ENCODE data around the gene ZNF444. TPM values are rescaled to one million over a fixed set of nuclear protein-coding genes. Genes with fewer than 3 reads are reported as not detected.
"Not testable (repeated sequence)": the region's sequence is repeated elsewhere in the genome, so short reads cannot be mapped to it uniquely, and the experiment has no call there.

The ZNF444 gene
- total RNA-seq, 1 donor from 2014 or later, result 10.2 TPM

DNA sequence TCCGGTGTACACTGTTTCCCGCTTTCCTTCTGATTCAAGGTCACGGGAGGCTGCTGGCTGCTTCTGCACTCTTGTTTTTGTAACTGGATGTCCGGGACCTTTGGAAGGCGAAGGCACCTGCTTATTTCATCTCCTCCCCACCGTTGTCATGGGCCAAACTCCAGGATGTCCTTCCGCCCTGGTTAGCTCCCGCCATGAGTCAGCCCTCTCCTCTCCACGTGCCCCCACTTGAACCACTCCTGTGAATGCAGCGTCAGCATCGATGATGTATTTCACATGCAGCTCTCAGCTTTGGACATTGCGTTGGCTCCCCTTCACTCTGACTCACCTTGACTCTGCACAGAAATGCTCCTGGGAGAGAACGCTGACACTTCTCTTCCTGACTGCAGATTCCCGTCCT, 29.2 kb downstream of the ZNF444 start:
- DNase-seq (ENCODE audit: low spot score in 2 of 2) (no peak), FAIRE-seq (no peak)

DNA sequence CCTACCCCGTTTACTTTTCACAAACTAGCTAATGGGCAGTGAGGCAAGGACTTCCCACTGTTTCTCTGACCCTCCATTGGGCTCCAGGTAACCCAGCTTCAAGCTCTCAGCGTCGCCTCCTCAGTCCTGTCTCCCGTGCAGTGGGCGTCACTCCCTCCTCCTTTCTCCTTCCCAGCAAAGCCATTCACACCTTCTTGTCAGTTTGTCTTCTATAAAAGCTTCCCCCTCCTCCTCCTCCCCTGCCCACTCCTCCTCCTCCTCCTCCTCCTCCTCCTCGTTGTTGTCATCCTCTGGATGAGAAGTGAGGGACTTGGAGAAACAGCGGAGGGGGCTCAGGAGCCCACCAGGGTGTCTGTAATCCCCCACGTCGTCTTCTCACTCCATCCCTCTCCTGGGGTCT, 33.0 kb downstream of the ZNF444 start:
- DNase-seq (ENCODE audit: low spot score in 2 of 2) (no peak), FAIRE-seq (no peak)

DNA sequence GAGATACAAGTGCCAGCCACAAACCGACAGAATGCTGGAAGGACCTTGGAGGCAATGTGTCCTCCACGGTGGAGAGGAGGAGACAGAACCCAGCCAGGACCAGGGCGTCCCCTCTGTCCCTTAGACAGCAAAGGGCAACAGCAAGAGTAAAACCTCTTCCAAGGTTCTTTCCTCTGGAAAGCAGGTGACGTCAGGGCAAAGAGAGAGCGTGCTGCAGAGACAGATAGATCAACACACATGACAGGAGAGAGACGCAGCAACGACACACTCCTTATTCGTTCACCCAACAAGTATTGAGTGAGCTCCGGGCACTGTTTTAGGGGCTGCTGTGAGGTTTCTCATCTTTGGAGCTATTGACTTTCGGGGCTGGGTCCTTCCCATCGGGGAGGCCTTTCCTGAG, 33.5 kb downstream of the ZNF444 start:
- FAIRE-seq (no peak), DNase-seq (ENCODE audit: low spot score in 2 of 2) (no peak)

DNA sequence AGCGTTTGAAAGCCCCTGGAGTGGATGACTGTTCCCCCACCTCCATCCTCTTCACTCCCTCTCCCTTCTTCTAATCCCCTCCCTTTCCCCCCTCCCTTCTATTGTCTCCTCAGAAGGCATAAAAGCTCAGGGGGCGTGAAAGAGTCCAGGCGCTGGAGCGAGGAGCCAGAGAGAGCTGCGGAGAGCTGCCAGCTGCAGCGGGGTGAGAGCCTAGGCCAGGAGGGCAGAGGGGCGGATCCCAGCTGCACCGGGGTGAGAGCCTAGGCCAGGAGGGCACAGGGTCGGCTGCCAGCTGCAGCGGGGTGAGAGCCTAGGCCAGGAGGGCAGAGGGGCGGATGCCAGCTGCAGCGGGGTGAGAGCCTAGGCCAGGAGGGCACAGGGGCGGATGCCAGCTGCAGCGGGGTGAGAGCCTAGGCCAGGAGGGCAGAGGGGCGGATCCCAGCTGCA, 34.8 kb downstream of the ZNF444 start, which contains the start of gene GALP:
TSS of gene GALP (plus strand) at position 148 of the 447 bp plus-strand sequence. CDS start 1,101 bp downstream, outside the sequence.
- DNase-seq (ENCODE audit: low spot score in 2 of 2); FAIRE-seq: not testable (repeated sequence)

DNA sequence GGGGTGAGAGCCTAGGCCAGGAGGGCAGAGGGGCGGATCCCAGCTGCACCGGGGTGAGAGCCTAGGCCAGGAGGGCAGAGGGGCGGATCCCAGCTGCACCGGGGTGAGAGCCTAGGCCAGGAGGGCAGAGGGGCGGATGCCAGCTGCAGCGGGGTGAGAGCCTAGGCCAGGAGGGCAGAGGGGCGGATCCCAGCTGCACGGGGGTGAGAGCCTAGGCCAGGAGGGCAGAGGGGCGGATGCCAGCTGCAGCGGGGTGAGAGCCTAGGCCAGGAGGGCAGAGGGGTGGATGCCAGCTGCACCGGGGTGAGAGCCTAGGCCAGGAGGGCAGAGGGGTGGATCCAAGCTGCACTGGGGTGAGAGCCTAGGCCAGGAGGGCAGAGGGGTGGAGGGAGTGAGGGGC, 35.2 kb downstream of the ZNF444 start:
- FAIRE-seq, result not testable (repeated sequence)

DNA sequence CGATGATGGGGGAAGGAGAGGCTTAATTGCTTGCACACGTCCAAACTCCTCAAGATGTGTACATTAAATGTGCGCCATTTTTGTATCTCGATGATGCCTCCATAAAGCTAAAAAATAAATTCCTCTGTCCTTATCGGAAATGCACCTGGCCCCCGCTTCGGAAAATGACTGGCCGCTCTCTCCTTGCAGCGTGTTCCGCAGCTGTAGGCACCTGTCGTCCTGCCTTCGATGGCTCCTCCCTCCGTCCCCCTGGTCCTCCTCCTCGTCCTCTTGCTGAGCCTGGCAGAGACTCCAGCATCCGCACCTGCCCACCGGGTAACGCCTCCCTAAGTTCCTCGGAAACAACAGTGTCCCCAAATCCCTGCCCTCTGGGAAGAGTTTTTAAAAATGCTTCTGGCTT, 35.8 kb downstream of the ZNF444 start:
- FAIRE-seq (no peak), DNase-seq (ENCODE audit: low spot score in 2 of 2) (no peak)

More for the DNA sequence above, 35.2 kb downstream of the ZNF444 start:
- DNase-seq (ENCODE audit: low spot score in 2 of 2), result not testable (repeated sequence)

DNA sequence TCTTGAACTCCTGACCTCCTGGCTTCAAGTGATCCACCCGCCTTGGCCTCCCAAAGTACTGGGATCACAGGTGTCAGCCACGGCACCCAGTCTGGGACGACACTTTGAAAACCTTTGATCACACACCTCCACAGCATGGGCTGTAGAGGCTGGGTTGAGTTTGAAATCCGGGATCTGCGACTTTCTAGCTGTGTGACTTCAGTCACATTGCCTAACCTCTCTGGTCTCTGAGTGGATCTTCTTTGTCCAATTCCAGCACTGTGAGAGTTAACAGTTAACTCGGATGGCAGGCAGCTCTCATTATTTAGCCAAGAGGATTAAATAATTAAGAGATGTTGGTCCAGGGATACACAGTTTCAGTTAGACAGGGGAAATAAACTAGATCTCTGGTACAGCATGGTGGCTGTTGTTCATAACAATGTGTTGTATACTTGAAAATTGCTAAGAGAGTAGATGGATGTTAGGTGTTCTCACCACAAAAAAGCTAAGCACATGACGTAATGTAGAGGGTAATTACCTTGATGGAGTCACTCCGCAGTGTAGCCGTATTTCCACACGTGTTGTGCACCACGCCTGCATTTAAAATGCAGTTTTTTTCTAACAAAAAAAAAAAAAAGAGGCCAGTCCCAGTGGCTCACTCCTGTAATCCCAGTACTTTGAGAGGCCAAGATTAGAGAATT, 36.6 kb downstream of the ZNF444 start:
- DNase-seq (ENCODE audit: low spot score in 2 of 2) (no peak), FAIRE-seq (no peak)

DNA sequence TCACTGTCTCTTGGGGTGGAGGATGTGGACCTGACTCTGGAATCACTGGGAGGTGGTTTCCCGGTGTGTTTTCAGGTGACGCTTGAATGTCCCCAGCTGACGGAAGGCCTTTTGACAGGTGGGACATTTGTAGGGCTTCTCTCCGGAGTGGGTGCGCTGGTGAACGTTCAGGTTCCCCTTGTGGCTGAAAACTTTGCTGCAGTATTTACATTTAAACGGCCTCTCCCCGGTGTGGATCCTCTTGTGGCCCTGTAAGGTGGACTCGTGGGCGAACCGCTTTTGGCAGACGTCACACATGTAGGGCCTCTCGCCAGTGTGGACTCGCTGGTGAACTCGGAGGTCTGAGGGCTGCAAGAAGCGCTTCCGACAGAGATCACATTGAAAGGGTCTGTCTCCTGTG, 48.7 kb downstream of the ZNF444 start:
- no peak for DNase-seq (ENCODE audit: low spot score in 2 of 2)
- FAIRE-seq, result no peak

DNA sequence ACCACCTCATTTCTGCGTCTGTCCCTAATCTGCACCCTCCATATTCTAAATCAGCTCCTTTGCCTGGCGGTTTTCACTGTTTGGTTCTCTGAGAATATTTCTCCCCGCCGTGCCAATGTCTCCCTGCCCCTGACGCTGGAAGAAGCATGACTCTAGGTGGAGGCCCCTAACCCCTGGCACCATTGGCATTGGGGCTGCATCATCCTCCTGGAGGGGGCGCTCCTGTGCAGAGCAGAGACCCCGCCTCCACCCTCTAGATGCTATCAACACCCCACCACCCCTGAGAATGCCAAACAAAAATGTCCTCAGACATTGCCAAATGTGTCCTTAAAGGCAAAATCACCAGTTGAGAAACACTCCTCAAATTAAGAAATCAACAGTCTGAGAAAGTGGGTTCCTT, 50.0 kb downstream of the ZNF444 start:
- FAIRE-seq (no peak), DNase-seq (ENCODE audit: low spot score in 2 of 2) (no peak)

DNA sequence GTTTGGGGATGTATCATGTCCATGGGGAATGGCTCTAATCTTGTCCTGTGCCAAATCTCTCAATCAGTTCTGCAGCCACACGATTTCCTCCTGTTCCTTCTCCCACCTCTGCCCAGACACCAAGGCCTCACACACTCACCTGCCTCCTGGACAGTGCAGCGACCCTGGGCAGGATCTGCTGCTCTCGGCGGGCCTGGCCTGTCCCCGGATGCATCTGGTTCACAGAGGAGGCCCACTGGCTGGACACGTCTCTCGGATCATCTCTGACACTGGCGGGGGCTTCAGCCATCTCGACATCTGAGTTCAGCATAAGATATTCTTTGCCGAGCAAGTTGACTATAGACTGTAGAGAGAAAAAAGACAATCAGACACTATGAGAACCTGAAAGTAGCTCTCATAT, 50.6 kb downstream of the ZNF444 start:
- FAIRE-seq (no peak), DNase-seq (ENCODE audit: low spot score in 2 of 2) (no peak)

DNA sequence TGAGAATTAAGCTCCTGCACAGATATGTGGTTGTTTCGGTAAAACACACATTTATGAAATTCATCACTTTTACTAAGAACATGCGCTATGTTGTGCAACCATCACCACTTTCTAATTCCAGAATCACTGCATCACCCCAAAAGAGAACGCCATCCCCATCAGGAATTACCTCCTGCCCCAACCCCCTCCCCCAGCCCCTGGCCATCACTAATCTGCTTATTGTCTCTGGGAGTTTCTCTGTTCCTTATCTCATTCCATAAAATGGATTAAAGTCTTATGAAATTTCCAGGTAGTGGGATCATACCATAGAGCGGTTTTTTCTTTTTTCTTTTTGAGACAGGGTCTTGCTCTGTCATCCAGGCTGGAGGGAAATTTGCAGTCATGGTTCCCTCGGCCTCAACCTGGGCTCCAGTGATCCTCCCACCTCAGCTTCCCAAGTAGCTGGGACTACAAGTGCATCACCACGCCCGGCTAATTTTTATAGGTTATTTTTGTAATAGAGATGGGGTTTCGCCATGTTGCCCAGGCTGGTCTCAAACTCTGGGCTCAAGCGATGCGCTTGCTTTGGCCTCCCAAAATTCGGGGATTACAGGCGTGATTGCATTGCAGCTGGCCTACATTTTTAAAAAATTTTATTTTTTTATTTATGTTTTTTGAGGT, 53.0 kb downstream of the ZNF444 start:
- DNase-seq (ENCODE audit: low spot score in 2 of 2), result no peak
- FAIRE-seq, result no peak

DNA sequence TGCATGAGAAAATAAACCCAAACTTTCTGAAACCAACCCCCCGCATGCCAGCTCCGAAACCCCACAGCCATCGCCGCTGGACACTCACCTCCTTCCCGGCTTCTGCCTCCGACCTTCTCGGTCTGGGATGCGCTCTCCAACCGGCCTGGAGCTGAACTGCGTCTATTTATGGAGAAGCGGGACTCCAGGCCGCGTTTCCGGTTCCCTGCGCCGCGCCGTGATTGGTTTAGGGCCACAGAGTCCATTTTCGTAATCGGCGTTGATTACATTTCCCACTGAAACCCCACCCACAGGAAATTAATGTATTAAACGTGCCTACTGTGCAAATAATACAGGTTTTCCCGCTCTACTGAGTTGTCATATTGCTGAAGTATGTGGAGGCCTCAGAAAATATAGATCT, 56.6 kb downstream of the ZNF444 start, which contains the start of gene ZSCAN5B:
TSS of gene ZSCAN5B (minus strand) at position 138 of the 400 bp plus-strand sequence. CDS start 4,731 bp downstream, outside the sequence.
- not testable (repeated sequence) for FAIRE-seq; DNase-seq (ENCODE audit: low spot score in 2 of 2)

DNA sequence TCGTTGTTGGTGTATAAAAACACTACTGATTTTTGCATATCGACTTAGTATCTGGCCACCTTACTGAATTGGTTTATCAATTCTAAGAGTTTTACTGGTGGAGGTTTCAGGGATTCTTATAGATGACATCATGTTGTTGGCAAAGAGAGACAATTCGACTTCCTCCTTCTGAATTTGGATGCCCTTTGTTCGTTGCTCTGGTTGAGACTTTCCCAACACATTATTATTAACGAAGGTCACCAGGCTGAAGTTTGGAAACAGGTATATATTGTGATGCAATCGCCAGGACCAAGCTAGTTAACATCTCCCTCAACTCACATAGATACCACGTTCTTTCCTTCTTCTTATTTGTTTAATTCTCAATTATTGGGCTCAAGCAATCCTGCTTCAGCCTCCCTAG, 58.6 kb downstream of the ZNF444 start:
- FAIRE-seq (no peak), DNase-seq (ENCODE audit: low spot score in 2 of 2) (no peak)

DNA sequence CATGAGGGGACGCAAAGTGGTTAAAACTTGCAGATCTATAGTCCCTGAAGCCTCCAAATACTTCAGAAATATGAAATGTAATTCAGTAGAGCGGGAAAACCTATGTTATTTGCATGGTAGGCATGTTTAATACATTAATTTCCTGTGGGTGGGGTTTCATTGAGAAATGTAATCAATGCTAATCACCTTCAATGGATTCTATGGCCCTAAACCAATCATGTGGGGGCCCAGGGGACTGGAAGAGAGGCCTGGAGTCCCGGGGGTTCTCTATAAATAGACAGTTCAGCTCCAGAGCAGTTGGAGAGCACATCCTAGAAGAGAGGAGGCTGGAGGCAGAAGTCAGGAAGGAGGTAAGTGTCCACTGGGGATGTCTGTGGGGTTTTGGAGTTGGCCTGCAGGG, 60.9 kb downstream of the ZNF444 start, which contains the start of gene ZSCAN5C:
TSS of gene ZSCAN5C (plus strand) at position 301 of the 400 bp plus-strand sequence. CDS start 3,641 bp downstream, outside the sequence.
- DNase-seq (ENCODE audit: low spot score in 2 of 2) (no peak), FAIRE-seq (no peak)

DNA sequence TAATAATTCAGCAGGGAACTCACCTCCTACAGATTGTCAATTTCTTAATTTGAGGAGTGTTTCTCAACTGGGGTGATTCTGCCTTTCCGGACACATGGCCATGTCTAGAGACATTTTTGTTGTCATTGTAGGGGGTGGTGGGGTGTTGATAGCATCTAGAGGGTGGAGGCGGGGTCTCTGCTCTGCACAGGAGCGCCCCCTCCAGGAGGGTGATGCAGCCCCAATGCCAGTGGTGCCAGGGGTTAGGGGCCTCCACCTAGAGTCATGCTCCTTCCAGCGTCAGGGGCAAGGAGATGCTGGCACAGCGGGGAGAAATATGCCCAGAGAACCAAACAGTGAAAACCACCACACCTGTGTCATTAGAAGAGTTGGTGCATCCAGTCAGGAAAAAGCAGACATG, 66.5 kb downstream of the ZNF444 start:
- DNase-seq (ENCODE audit: low spot score in 2 of 2); FAIRE-seq: not testable (repeated sequence)

DNA sequence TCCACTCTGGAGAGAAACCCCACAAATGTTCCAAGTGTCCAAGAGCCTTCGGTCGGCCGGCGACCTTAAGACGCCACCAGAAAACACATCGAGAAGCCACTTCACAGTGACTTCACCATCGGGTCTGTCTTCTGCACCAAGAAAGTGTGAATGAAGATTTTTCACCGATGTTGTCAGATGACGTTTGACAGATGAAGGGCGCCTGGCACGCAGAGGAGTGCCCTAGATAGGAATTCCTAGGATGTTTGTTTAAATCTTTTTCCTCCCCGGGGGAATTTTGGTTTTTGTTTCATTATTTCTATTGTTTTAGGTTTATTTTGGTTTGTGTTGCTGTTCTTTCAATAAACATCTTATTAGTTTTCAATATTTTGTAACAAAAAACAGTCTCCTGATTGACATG, 68.0 kb downstream of the ZNF444 start:
- FAIRE-seq, result no peak
- no peak for DNase-seq (ENCODE audit: low spot score in 2 of 2)

DNA sequence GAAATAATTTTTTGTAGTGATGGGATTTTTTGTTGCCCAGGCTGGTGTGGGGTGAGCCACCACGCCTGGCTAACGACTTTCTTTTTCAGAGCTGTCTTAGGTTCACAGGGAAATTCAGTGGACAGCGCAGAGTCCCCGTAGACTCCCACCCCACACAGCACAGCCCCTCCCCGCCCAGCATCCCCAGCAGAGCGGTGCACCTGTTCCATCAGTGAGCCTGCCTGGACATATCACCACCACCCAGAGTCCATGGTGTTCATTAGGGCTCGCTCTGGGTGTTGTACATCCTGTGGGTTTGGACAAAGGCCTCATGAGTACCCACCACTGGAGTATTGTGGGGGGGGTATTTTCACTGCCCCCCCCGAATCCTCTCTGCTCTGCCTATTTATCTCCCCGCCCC, 68.9 kb downstream of the ZNF444 start:
- not testable (repeated sequence) for FAIRE-seq; DNase-seq (ENCODE audit: low spot score in 2 of 2)

Small RNAs within 50 kb of the gene (small RNA-seq; reads per million reads assigned to genes)
- gene AC024580.2 (not detected), gene RF00019 (not detected)

Other genes starting within 250 kb of the ZNF444 start
- not detected for gene NLRP13, start 209.0 kb upstream of the ZNF444 start, total RNA-seq
- gene NLRP8, start 193.5 kb upstream of the ZNF444 start, total RNA-seq, result not detected
- gene NLRP5, start 154.5 kb upstream of the ZNF444 start, total RNA-seq, result not detected
- 15.1 TPM for gene ZNF787, start 20.0 kb upstream of the ZNF444 start, total RNA-seq
- gene GALP, start 34.7 kb downstream of the ZNF444 start, total RNA-seq, result 0.41 TPM
- gene ZSCAN5B, start 56.5 kb downstream of the ZNF444 start, total RNA-seq, result not detected
- gene ZSCAN5C, start 61.0 kb downstream of the ZNF444 start, total RNA-seq, result not detected
- gene EDDM13, start 131.5 kb downstream of the ZNF444 start, total RNA-seq, result not detected
- 4.1 TPM for gene ZSCAN5A, start 173.6 kb downstream of the ZNF444 start, total RNA-seq

All from frontal cortex (tissue), 4 donors.